ENCODE data around the gene ASAH2. TPM values are rescaled to one million over a fixed set of nuclear protein-coding genes. Genes with fewer than 3 reads are reported as not detected.

Gene ASAH2
- polyA plus RNA-seq, 3 donors, result not detected

GRCh38 chr10:50281210-50281966 is 30.1 kb upstream of the ASAH2 start:
- no peak for DNase-seq
- Histone ChIP-seq H3K4me2 (replicated peaks; ENCODE audit: extremely low read depth, low read length, poor library complexity, severe bottlenecking) (no peak overlapping the region), H3K9me3 (replicated peaks in 1 of 2; ENCODE audit: control insufficient read depth in 1 of 2, insufficient read depth in 1 of 2, low read length in 2 of 2) (no peaks in the 10 kb centered on the region), H3K27me3 (ENCODE audit: control insufficient read depth in 2 of 2, insufficient read depth in 2 of 2, low read length in 2 of 2) (peaks cover 3% of the 10 kb centered on the region in 2 donors), H3K4me1 (ENCODE audit: control insufficient read depth in 1 of 2, insufficient read depth in 2 of 2, low read length in 2 of 2) (peaks cover 0 to 2% of the 10 kb centered on the region in 2 donors), H4K20me1 (ENCODE audit: insufficient read depth, low read length) (no peaks in the 10 kb centered on the region), H3K4me3 (replicated peaks in 1 of 3; ENCODE audit: low read depth in 2 of 3, low read length in 3 of 3) (no peak overlapping the region), H2AFZ (ENCODE audit: insufficient read depth, low read depth, low read length, poor library complexity, severe bottlenecking) (no peak overlapping the region), H3K9ac (ENCODE audit: insufficient read depth, low read length, poor library complexity, severe bottlenecking) (no peak overlapping the region), H3K36me3 (replicated peaks in 1 of 2; ENCODE audit: control insufficient read depth in 1 of 2, insufficient read depth in 2 of 2, low read length in 2 of 2) (no peaks in the 10 kb centered on the region), H3K27ac (ENCODE audit: low read depth in 1 of 2, low read length in 2 of 2) (no peak overlapping the region), H3K79me2 (ENCODE audit: insufficient read depth, low read length) (no peaks in the 10 kb centered on the region)
- intact Hi-C loops (cut with micrococcal nuclease), result no loop called here
- Mint-ChIP-seq H3K27me3 (ENCODE audit: low read depth in 3 of 3) (peaks cover 2 to 7% (median 6%) of the 10 kb centered on the region in 3 donors), H3K9me3 (peaks cover 3 to 8% (median 6%) of the 10 kb centered on the region in 7 donors), H3K4me3 (peak overlapping the region in 1 of 2 donors; percentile 27), H3K4me1 (peaks cover 4% of the 10 kb centered on the region), H3K36me3 (no peaks in the 10 kb centered on the region), H3K27ac (no peak overlapping the region)
- TF ChIP-seq, protein P1, sequence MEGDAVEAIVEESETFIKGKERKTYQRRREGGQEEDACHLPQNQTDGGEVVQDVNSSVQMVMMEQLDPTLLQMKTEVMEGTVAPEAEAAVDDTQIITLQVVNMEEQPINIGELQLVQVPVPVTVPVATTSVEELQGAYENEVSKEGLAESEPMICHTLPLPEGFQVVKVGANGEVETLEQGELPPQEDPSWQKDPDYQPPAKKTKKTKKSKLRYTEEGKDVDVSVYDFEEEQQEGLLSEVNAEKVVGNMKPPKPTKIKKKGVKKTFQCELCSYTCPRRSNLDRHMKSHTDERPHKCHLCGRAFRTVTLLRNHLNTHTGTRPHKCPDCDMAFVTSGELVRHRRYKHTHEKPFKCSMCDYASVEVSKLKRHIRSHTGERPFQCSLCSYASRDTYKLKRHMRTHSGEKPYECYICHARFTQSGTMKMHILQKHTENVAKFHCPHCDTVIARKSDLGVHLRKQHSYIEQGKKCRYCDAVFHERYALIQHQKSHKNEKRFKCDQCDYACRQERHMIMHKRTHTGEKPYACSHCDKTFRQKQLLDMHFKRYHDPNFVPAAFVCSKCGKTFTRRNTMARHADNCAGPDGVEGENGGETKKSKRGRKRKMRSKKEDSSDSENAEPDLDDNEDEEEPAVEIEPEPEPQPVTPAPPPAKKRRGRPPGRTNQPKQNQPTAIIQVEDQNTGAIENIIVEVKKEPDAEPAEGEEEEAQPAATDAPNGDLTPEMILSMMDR (IDR thresholded peaks at IDR 0.05), result no peak
- WGBS (ENCODE audit: insufficient coverage), result 77% methylated on average over 5 of the region's 8 CpGs

DNA sequence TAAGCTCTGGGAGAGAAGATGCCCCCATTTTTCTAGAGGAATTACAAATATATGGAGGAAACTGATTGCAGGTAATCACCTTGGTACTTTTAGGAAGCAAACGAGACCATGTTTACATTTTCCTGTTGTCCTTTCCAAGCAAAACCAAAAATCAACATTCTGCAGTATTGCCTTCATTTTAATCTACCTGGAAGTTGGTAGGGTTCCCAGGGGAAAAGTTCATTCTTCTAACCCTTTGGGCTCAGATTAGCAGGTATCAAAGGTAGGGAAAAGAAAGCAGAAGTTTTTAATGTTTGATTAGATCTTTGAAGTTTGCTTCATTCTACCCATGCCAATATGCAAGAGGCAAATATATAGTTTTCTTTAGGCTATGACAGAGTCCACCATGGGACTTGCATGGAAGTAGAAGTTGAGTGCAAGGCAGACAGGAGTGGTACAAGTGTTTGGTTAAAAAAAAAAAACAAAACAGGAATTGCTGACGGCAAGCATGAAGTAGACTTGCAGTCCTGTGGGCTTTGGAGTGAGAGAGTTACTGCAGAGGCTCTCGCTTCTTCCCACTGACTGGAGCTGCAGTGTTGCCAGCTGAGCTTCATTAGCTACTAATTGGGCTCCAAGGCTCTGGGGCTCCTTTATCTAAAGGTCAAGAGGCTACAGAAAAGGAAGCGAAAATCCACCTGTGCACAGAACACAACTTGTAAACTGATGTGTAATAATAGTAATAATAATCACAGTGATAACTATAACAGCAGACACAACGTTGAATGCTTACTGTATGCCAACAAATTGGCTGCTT is 28.9 kb upstream of the ASAH2 start:
- Histone ChIP-seq H4K20me1 (ENCODE audit: insufficient read depth, low read length) (no peaks in the 10 kb centered on the region), H3K4me3 (replicated peaks in 1 of 3; ENCODE audit: low read depth in 2 of 3, low read length in 3 of 3) (no peak overlapping the region), H3K36me3 (replicated peaks in 1 of 2; ENCODE audit: control insufficient read depth in 1 of 2, insufficient read depth in 2 of 2, low read length in 2 of 2) (no peaks in the 10 kb centered on the region), H3K9me3 (replicated peaks in 1 of 2; ENCODE audit: control insufficient read depth in 1 of 2, insufficient read depth in 1 of 2, low read length in 2 of 2) (no peaks in the 10 kb centered on the region), H3K79me2 (ENCODE audit: insufficient read depth, low read length) (no peaks in the 10 kb centered on the region), H3K27me3 (ENCODE audit: control insufficient read depth in 2 of 2, insufficient read depth in 2 of 2, low read length in 2 of 2) (peaks cover 3 to 5% of the 10 kb centered on the region in 2 donors), H3K27ac (ENCODE audit: low read depth in 1 of 2, low read length in 2 of 2) (no peak overlapping the region), H3K4me1 (ENCODE audit: control insufficient read depth in 1 of 2, insufficient read depth in 2 of 2, low read length in 2 of 2) (no peaks in the 10 kb centered on the region), H3K9ac (ENCODE audit: insufficient read depth, low read length, poor library complexity, severe bottlenecking) (no peak overlapping the region), H3K4me2 (replicated peaks; ENCODE audit: extremely low read depth, low read length, poor library complexity, severe bottlenecking) (no peak overlapping the region), H2AFZ (ENCODE audit: insufficient read depth, low read depth, low read length, poor library complexity, severe bottlenecking) (no peak overlapping the region)
- H3K27me3 Mint-ChIP-seq (ENCODE audit: low read depth in 3 of 3), result peaks cover 2 to 10% (median 6%) of the 10 kb centered on the region in 3 donors
- H3K4me3 Mint-ChIP-seq, result no peak overlapping the region
- peaks cover 3 to 8% (median 6%) of the 10 kb centered on the region in 7 donors for H3K9me3 Mint-ChIP-seq
- no peaks in the 10 kb centered on the region for H3K36me3 Mint-ChIP-seq
- intact Hi-C loops (cut with micrococcal nuclease), result no loop called here
- no peak overlapping the region for H3K27ac Mint-ChIP-seq
- H3K4me1 Mint-ChIP-seq, result no peaks in the 10 kb centered on the region
- TF ChIP-seq, protein P1 (IDR thresholded peaks at IDR 0.05), result no peak
- 80% methylated on average over 2 of the region's 5 CpGs for WGBS (ENCODE audit: insufficient coverage)
- DNase-seq, result no peak

All from CD14-positive monocyte (primary cell).